ENCODE data around the gene PDE4DIP.
"Not testable (repeated sequence)": the region's sequence is repeated elsewhere in the genome, so short reads cannot be mapped to it uniquely, and the experiment has no call there.

Gene PDE4DIP

GRCh38 chr1:148844220-148844619 lies at the start of gene PDE4DIP:
TSS of gene PDE4DIP (plus strand) at chr1:148844428. CDS start at chr1:148844775, 347 bp downstream.
- not testable (repeated sequence) for DNase-seq (ENCODE audit: low read depth); H3K4me3 ChIP-seq (ENCODE audit: control insufficient read depth, low read depth, low read length)

- H3K4me3 ChIP-seq (ENCODE audit: control insufficient read depth, low read depth, low read length); DNase-seq (ENCODE audit: low read depth): not testable (repeated sequence)
These were observed 35.8 kb upstream of the PDE4DIP start for GRCh38 chr1:148808268-148808928.

GRCh38 chr1:148808929-148809283 lies 35.3 kb upstream of the PDE4DIP start:
- not testable (repeated sequence) for DNase-seq (ENCODE audit: low read depth); H3K4me3 ChIP-seq (ENCODE audit: control insufficient read depth, low read depth, low read length)

GRCh38 chr1:148822180-148822579 lies 22.0 kb upstream of the PDE4DIP start:
- H3K4me3 ChIP-seq (ENCODE audit: control insufficient read depth, low read depth, low read length); DNase-seq (ENCODE audit: low read depth): not testable (repeated sequence)

- not testable (repeated sequence) for H3K4me3 ChIP-seq (ENCODE audit: control insufficient read depth, low read depth, low read length); DNase-seq (ENCODE audit: low read depth)
These were observed 20.4 kb upstream of the PDE4DIP start for GRCh38 chr1:148823822-148824221.

- not testable (repeated sequence) for H3K4me3 ChIP-seq (ENCODE audit: control insufficient read depth, low read depth, low read length); DNase-seq (ENCODE audit: low read depth)
These were observed 19.2 kb upstream of the PDE4DIP start for GRCh38 chr1:148825029-148825428.

GRCh38 chr1:148828531-148828930 lies 15.7 kb upstream of the PDE4DIP start:
- not testable (repeated sequence) for H3K4me3 ChIP-seq (ENCODE audit: control insufficient read depth, low read depth, low read length); DNase-seq (ENCODE audit: low read depth)

GRCh38 chr1:148828962-148829361 lies 15.3 kb upstream of the PDE4DIP start:
- not testable (repeated sequence) for DNase-seq (ENCODE audit: low read depth)

GRCh38 chr1:148829365-148829764 lies 14.9 kb upstream of the PDE4DIP start:
- not testable (repeated sequence) for DNase-seq (ENCODE audit: low read depth); H3K4me3 ChIP-seq (ENCODE audit: control insufficient read depth, low read depth, low read length)

More at GRCh38 chr1:148828962-148829361, 15.3 kb upstream of the PDE4DIP start:
- H3K4me3 ChIP-seq (ENCODE audit: control insufficient read depth, low read depth, low read length): not testable (repeated sequence)

- H3K4me3 ChIP-seq (ENCODE audit: control insufficient read depth, low read depth, low read length); DNase-seq (ENCODE audit: low read depth): not testable (repeated sequence)
These were observed 3.0 kb upstream of the PDE4DIP start for GRCh38 chr1:148841262-148841661.

- not testable (repeated sequence) for H3K4me3 ChIP-seq (ENCODE audit: control insufficient read depth, low read depth, low read length); DNase-seq (ENCODE audit: low read depth)
These were observed 423 bp downstream of the PDE4DIP start for GRCh38 chr1:148844651-148845050.

GRCh38 chr1:148845068-148845467 lies 840 bp downstream of the PDE4DIP start:
- not testable (repeated sequence) for H3K4me3 ChIP-seq (ENCODE audit: control insufficient read depth, low read depth, low read length); DNase-seq (ENCODE audit: low read depth)

GRCh38 chr1:148850347-148850746 lies 6.1 kb downstream of the PDE4DIP start:
- H3K4me3 ChIP-seq (ENCODE audit: control insufficient read depth, low read depth, low read length); DNase-seq (ENCODE audit: low read depth): not testable (repeated sequence)

GRCh38 chr1:148850840-148851239 lies 6.6 kb downstream of the PDE4DIP start:
- DNase-seq (ENCODE audit: low read depth); H3K4me3 ChIP-seq (ENCODE audit: control insufficient read depth, low read depth, low read length): not testable (repeated sequence)

- not testable (repeated sequence) for H3K4me3 ChIP-seq (ENCODE audit: control insufficient read depth, low read depth, low read length); DNase-seq (ENCODE audit: low read depth)
These were observed 7.5 kb downstream of the PDE4DIP start for GRCh38 chr1:148851684-148852083.

GRCh38 chr1:148853363-148853762 lies 9.1 kb downstream of the PDE4DIP start:
- not testable (repeated sequence) for DNase-seq (ENCODE audit: low read depth)

GRCh38 chr1:148854063-148854462 lies 9.8 kb downstream of the PDE4DIP start:
- not testable (repeated sequence) for DNase-seq (ENCODE audit: low read depth); H3K4me3 ChIP-seq (ENCODE audit: control insufficient read depth, low read depth, low read length)

More at GRCh38 chr1:148853363-148853762, 9.1 kb downstream of the PDE4DIP start:
- not testable (repeated sequence) for H3K4me3 ChIP-seq (ENCODE audit: control insufficient read depth, low read depth, low read length)

GRCh38 chr1:148855367-148855766 lies 11.1 kb downstream of the PDE4DIP start:
- H3K4me3 ChIP-seq (ENCODE audit: control insufficient read depth, low read depth, low read length); DNase-seq (ENCODE audit: low read depth): not testable (repeated sequence)

GRCh38 chr1:148860049-148860448 lies 15.8 kb downstream of the PDE4DIP start:
- not testable (repeated sequence) for DNase-seq (ENCODE audit: low read depth); H3K4me3 ChIP-seq (ENCODE audit: control insufficient read depth, low read depth, low read length)

- H3K4me3 ChIP-seq (ENCODE audit: control insufficient read depth, low read depth, low read length); DNase-seq (ENCODE audit: low read depth): not testable (repeated sequence)
These were observed 16.5 kb downstream of the PDE4DIP start for GRCh38 chr1:148860579-148861259.
